Dermis microvascular lymphatic vessel endothelial cell (primary cell): ENCODE measurements around the gene MAP3K12. TPM values are rescaled to one million over a fixed set of nuclear protein-coding genes. Genes with fewer than 3 reads are reported as not detected.
"Not testable (repeated sequence)": the region's sequence is repeated elsewhere in the genome, so short reads cannot be mapped to it uniquely, and the experiment has no call there.

Source experiments
- DNase-seq, 2 donors: peaks; one replicate each; pipeline versions ENCODE4 v3.0.0 to v3.0.0-alpha.2; 2010; ENCODE audit warnings: low read depth in 2 of 2
- total RNA-seq: library from RNA; depleted of rRNA; stranded (reverse); fragments of >200 nt; gene quantifications from 2 replicates; pipeline ENCODE4 v1.2.1, GENCODE V29; 2014

MAP3K12 gene
- total RNA-seq, 1 donor from 2014 or later, result 5.5 TPM

GRCh38 chr12:53441040-53441833, 58.0 kb downstream of the MAP3K12 start, which contains the start of gene PRR13:
Gene PRR13 (plus strand): TSS chr12:53441734. CDS start chr12:53442715, 981 bp downstream.
- peak; percentile 97 to 99 for DNase-seq

- DNase-seq, result not testable (repeated sequence)
Measured at GRCh38 chr12:53439582-53439981, 59.7 kb downstream of the MAP3K12 start.

GRCh38 chr12:53435326-53435725, 63.9 kb downstream of the MAP3K12 start:
- DNase-seq, result not testable (repeated sequence)

- no peak for DNase-seq
Measured at GRCh38 chr12:53431187-53431586, 68.1 kb downstream of the MAP3K12 start.

- DNase-seq, result no peak
Measured at GRCh38 chr12:53430116-53430515, 69.1 kb downstream of the MAP3K12 start.

Other genes with a start within 250 kb of the MAP3K12 start
- gene ESPL1, start 231.2 kb downstream of the MAP3K12 start, total RNA-seq, result 4.2 and 6.0 TPM in 2 replicates
- 350 and 426 TPM in 2 replicates for gene PFDN5, start 203.9 kb downstream of the MAP3K12 start, total RNA-seq
- 29.5 and 36.0 TPM in 2 replicates for gene MYG1, start 199.8 kb downstream of the MAP3K12 start, total RNA-seq
- 31.8 and 31.9 TPM in 2 replicates for gene AAAS, start 177.8 kb downstream of the MAP3K12 start, total RNA-seq
- not detected in 2 replicates for gene SP7, start 163.1 kb downstream of the MAP3K12 start, total RNA-seq
- gene SP1, start 119.3 kb downstream of the MAP3K12 start, total RNA-seq, result 24.4 and 32.0 TPM in 2 replicates
- not detected in 2 replicates for gene AMHR2, start 75.6 kb downstream of the MAP3K12 start, total RNA-seq
- gene PRR13, start 57.7 kb downstream of the MAP3K12 start, total RNA-seq, result 14.2 and 15.8 TPM in 2 replicates
- 293 and 482 TPM in 2 replicates for gene PCBP2, start 47.4 kb downstream of the MAP3K12 start, total RNA-seq
- gene TARBP2, start 1.8 kb upstream of the MAP3K12 start, total RNA-seq, result 41.2 and 41.6 TPM in 2 replicates
- not detected in 2 replicates for gene NPFF, start 8.0 kb upstream of the MAP3K12 start, total RNA-seq
- gene ATF7, start 126.9 kb upstream of the MAP3K12 start, total RNA-seq, result 8.6 and 10.2 TPM in 2 replicates
- gene ATP5MC2, start 176.6 kb upstream of the MAP3K12 start, total RNA-seq, result 110 and 133 TPM in 2 replicates
- gene CALCOCO1, start 228.0 kb upstream of the MAP3K12 start, total RNA-seq, result 44.9 and 72.6 TPM in 2 replicates